ENCODE data around the gene CDIP1.

- TF ChIP-seq SUZ12 (IDR thresholded peaks at IDR 0.05; ENCODE audit: extremely low read depth, insufficient read depth, insufficient read length) (no peak), YY1 (IDR thresholded peaks at IDR 0.05; ENCODE audit: insufficient read depth, insufficient read length) (no peak), ZNF274 (IDR thresholded peaks at IDR 0.05; ENCODE audit: low read depth, low read length) (no peak)
Observed at GRCh38 chr16:4548124-4548523, 9.6 kb upstream of the CDIP1 start.
